NB4 (cell line): Measurements from ENCODE around the gene SPAG9.

Experiments
- TF ChIP-seq, protein P1 (sequence below): IDR thresholded peaks from one replicate; pipeline ENCODE4 v1.5.1; 2012; ENCODE audit warnings: low read depth, low read length
- TF ChIP-seq, protein P2 (sequence below): IDR thresholded peaks from 2 replicates; pipeline ENCODE4 v1.6.1; 2011; ENCODE audit warnings: low read depth, low read length

DNA sequence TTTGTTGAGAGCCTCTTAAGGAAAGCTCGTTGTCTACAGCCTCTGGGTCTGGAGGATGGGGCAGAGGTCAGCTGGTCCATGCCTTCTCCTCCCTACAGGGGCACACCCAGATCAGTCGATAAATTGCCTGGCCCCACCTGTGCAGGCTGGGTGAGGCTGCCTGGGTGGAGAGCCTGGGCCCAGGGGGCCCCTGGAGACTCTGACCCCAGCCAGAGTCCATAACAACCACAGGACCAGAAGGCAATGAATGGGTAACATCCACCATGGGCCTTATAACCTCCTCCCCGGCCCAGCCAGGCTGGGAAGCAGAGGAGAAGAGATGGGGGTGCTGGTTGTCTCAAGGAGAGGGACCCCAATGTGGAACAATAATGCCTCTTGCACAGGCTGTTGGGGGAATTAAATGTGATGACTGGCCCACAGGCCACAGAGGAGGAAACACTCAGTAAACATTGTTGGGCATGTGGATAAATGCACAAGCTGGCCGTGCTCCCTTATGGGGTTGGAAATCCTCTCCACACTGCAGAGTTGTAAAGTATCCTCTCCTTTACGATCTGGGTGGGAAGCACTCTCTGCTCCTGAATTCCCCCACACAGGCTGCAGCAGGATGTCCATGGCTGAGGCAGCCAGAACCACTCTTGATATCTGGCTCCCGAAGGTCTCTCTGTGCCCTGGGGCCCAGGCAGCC lies 197.8 kb downstream of the SPAG9 start:
- TF ChIP-seq, protein P1, sequence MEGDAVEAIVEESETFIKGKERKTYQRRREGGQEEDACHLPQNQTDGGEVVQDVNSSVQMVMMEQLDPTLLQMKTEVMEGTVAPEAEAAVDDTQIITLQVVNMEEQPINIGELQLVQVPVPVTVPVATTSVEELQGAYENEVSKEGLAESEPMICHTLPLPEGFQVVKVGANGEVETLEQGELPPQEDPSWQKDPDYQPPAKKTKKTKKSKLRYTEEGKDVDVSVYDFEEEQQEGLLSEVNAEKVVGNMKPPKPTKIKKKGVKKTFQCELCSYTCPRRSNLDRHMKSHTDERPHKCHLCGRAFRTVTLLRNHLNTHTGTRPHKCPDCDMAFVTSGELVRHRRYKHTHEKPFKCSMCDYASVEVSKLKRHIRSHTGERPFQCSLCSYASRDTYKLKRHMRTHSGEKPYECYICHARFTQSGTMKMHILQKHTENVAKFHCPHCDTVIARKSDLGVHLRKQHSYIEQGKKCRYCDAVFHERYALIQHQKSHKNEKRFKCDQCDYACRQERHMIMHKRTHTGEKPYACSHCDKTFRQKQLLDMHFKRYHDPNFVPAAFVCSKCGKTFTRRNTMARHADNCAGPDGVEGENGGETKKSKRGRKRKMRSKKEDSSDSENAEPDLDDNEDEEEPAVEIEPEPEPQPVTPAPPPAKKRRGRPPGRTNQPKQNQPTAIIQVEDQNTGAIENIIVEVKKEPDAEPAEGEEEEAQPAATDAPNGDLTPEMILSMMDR = no peak
- TF ChIP-seq, protein P2, sequence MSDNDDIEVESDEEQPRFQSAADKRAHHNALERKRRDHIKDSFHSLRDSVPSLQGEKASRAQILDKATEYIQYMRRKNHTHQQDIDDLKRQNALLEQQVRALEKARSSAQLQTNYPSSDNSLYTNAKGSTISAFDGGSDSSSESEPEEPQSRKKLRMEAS = no peak
